Tongue (tissue), 2 donors: ENCODE results near the gene MEI4. TPM values are rescaled to one million over a fixed set of nuclear protein-coding genes. Genes with fewer than 3 reads are reported as not detected.
A peak's percentile ranks its signal among the peaks of the same experiment; 100 is the strongest.
"Not testable (repeated sequence)": the region's sequence is repeated elsewhere in the genome, so short reads cannot be mapped to it uniquely, and the experiment has no call there.

Experiments used
- DNase-seq: peaks from one replicate; pipeline ENCODE4 v3.0.0-alpha.2; 2015
- total RNA-seq: library from RNA; depleted of rRNA; stranded (reverse); fragments of >200 nt; gene quantifications from one replicate; pipeline ENCODE4 v1.2.3, GENCODE V29; 2014

The MEI4 gene, protein sequence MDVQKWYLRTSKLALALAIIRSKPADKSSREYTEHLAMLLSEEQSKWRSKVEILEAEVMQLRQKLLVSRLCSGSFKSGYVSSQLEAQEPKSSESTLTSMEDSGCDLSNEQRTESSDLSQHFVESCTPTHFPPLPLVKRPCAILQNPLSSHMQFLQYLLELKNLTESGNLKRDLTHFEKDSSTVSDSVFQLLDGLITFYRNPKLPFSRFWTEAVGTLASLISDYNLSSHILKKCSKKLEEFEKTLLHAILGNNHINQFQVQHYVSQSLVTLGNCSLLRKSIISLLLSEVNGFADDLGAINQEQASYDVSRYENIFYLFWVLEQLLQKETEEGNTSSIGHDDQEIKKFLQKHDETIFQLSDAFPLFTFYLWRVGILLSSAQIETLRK
- total RNA-seq = 0.31 TPM

DNA sequence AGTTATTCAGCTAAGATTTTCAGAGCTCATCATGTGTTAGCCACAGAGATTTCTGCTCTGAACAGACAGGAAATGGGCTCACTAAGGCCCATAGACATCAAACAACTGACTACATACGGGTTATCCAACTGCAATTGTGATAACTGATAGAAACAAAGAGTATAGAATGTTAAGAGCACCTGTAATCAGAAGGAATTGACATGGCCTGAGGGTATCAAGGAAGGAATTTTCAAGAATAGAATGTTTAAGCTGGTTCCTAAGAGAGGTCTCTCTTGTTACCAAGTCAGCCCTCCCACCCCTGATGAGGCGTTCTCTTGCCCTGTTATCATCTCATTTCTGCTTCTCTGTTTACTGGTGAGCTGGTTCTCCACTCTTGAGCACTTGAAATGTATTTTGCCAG is at the start of gene MEI4:
TSS of gene MEI4 (plus strand) at position 301 of the 400 bp plus-strand sequence. CDS start 37,633 bp downstream, outside the sequence.
- no peak for DNase-seq

DNA sequence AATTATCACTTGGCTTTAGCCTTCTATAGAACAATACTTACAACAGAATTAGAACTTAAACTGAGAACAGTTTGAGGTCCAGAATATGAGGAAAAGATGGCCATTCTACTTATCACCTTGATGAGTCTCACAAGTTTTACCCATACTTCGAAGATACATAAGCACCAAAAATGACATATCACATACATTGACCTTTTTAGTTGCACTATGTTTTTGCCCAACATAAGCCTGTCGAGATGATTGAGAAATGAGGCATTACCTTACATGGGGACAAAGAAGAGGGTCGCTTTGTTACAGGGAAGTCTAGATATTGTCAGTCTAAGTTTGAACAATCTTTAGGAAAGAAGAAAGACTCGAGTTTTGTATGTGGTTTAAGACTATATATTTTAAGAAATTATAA is 48.4 kb upstream of the MEI4 start:
- no peak for DNase-seq

DNA sequence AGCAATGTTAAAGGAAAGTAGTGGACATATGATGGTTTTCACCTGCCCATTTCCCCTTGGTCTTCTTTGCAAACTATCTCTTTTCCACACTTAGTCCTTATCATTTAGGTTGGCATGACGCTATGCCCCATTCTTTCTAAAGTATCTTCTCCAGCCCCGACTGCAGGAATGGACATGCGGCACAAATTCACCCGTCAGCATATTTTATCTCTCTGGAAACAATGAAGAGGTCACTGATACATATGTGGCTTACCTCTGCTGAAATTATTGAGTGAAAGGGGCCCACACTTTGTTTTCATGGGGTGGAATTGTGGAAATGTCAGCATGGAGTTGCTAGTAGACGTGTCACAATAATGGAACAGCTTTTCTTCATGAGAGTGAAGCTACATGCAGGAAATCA is 45.8 kb upstream of the MEI4 start:
- DNase-seq = no peak

DNA sequence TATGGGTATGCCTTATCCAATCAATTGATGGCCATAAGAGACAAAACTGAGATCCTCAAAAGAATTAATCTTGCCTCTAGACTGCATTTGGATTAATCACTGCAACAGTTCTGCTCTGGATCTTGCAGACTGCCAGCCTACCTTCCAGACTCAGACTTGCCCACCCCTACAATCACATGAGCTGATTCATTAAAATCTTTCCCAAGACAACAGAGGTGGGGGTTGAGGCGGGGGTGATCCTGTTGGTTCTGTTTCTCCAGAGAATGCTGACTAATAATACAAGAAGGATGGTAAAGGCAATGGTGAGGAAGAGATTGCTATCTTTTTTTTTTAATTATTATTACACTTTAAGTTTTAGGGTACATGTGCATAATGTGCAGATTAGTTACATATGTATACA is 43.7 kb upstream of the MEI4 start:
- no peak for DNase-seq

DNA sequence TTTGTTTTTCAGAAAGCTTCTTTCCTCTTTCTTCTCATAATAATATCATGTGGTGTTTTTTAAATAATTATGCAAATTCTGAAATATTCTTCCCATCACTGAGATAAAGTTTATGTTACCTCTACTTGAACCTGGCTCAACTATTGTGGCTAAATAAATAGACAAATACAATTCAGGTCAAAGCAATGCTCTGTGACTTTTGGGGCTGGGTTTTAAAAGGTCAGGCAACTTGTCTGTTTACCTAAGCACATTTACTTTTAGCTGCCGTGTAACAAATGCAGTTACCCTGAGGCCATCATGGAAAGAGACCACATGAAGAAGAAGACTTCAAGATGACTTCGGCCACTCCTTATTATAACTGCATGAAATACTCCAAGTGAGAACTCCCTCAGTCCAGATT is 33.7 kb upstream of the MEI4 start:
- no peak for DNase-seq

DNA sequence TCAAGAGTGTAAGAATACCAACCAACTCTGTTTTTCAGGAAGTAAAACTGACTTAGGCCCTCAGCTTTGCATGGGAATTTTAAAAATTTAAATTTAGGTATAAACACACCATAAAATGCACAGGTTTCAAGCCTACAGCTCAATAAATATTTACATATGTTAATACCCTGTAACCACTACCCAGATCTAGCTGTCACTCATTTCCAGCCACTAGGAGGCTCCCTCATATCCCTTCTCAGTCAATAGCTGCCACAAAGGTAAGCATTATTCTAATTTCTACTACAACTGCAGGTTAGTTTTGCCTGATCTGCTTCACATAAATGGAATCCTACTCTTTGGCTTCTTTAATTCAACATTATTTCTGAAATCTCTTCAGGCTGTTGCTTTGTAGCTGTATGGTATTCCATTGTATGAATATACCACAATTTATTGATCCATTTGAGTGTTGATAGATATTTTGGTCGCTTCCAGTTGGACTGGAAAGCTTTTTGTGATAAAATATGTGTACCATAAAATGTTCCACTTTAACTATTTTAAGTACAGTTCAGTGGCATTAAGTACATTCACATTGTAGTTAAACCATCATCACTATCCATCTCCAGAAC is 32.5 kb upstream of the MEI4 start:
- no peak for DNase-seq

DNA sequence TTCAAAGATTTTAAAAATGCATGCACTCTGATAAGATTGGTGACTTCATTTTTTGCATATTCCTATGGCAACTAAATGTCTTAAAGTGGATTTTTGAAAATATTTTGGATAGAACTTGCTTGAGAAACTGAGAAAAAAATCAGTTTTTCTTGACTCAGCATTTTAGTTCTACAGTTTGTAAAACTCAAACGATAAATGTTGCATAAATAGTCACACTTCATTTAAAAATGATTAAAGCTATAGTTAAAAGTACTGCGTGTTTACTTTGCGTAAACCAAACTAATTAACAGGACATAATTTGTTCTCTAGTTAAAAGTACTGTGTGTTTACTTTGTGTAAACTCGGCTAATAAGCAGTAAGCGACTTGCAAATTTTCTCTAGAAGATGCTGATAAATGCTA is 28.3 kb upstream of the MEI4 start:
- no peak for DNase-seq

DNA sequence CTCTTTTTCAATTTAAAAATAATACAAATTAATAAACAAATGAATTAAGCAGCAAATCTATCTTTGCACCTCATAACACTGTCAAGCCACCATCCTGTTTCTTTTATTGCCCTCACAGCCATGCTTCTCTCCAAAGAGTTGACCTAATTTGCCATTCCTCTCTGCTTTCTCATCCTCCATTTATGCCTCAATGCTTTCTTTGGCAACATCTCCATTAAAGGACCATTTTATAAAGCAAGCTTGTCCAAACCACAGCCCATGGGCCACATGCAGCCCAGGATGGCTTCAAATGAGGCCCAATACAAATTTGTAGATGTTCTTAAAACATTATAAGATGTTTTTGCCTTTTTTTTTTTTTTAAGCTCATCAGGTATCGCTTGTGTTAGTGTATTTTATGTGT is 26.4 kb upstream of the MEI4 start:
- no peak for DNase-seq

DNA sequence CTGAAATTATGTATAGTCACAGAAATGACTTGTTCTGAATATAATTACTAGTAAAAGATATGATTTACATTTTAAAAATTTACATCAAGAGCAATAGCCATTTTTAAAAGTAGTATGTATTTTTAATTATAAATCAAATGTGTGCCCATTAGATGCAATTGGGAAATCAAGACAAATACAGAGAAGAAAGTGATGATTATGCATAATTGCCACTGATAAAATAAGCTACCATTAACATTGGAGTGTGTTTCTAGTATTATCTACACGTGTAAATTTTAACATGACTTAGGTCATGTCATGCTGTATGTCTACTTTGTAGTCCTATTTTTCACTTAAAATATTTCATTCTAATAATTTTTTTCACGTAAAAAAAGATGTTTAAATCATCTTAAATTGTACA is 22.8 kb upstream of the MEI4 start:
- DNase-seq = no peak

DNA sequence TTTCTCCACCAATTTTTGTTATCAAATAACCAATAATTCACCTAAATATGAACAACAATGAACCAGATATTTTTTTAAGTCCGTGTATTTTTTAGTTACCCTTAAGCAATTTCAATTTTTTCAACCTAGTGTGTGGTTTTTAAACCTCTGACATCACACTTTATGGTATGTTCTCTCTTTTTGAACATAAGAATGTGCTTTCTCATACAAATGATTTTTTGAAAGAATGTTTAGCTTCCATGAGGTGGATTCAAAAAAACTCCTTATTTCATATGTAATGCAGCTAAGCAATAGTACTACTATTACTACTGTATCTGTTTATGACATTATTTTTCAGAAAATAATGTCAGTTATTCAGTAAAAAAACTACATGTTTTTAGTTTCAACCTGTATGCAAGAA is 19.4 kb upstream of the MEI4 start:
- no peak for DNase-seq

DNA sequence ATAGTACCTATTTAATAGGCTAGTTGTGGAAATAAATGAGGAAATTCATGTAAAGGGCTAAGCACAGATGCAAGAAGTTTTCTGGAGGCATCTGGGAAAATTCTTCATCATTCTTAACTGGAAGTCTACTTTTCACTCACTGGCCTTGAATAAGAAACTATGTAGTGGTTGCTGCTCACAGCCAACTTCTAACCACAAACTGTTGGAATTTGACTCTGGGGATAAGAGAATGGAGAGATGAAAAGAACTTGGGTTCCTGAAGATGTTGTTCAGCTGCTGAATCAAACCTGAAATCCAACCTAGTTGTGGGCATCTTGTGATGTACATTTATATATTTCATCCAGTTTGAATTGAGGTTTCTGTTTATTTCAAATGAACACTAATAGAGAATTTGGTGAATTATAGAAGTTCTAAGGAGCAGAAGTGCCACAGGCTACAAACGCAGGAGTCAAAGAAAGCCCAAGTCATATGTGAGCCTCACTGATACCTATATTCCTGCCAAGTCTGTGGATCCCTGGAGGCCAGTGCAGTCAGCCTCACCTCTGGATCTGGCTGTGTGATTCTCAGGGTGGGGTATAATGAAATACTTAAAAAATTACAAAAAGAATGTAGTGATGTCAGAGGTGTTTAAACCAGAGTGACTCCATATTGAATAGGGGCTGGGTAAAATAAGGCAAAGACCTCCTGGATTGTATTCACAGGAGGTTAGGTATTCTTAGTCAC is 18.7 kb upstream of the MEI4 start:
- no peak for DNase-seq

DNA sequence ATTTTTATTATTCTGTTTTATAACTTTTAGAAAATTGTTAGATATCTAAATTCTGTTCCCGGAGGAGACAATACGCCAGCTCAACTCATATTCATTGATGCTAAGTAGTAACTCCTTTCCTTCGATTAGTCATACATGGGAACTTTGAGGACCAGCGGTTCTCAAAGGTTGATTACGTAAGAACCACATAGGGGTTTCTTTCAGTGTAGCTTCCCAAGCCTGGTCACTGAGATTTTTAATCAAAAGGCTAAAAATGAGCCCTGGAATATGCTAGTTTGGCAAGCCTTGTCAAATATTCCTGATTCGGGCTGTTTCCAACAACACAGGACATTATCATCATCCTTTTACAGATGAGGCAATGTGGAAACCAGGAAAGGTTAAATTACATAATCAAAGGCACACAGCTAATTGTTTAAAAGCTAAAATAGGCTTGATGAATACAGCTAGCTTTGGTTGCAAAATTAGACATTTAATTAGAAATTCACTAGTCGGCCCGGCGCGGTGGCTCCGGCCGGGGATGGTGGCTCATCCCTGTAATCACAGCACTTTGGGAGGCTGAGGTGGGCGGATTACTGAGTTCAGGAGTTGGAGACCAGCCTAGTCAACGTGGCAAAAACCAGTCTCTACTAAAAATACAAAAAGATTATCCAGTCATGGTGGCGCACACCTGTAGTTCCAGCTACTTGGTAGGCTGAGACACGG is 14.6 kb upstream of the MEI4 start:
- no peak for DNase-seq

DNA sequence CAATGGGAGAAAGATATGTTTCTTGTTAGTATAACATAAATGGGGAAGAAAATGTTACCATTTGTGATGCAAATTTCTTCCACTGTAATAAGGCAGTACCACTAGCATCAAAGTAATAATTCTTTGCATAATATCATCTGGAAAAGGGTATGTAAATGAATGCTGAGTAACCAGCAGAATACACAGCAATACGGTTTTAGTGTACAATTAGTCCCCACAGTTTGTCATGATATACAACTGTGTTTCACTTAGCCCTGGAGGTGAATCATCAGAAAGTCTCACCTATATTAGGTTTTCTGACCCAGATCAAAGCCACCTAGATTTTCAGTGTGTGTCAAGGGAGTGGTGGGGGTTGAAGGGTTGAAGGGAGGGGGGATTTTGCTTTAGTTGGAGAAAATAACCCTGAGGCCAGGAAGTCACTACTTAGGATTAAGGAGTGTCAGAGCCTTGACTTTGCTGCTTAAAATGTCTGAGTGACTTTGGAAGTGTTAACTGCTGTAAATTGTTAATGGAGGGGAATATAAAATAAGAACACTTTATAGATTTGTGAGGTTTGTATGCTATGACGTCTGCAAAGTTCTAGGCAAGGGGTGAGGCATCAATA is 8.6 kb upstream of the MEI4 start:
- no peak for DNase-seq

DNA sequence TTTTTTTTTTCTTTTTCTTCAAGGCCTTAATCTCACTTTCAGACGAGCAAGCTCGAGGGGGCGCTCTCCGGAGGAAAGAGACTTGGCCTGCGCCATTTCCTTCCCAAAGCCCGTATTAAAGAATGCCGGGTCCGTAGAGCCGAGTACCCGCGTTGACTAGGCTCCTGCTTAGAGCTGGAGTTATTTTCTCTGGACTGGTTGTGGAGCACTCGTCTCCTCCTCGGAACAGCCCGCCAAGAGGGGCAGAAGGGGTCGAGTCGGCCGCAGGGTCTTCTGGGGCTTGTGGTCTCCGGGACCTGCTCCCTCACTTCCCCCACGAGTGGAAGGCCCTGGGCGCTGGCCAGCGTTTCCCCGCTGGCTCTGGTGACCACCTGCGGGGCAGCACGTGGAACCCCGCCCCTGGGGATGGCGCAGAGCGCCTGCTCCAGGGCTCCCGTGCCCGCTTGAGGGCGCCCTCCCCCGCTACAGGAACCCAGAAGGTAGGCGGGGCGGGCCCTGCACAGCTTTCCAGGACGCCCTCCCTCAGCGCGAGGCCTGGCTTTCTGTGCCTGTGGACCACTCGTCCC is 2.7 kb upstream of the MEI4 start:
- peak; percentile 69 for DNase-seq

DNA sequence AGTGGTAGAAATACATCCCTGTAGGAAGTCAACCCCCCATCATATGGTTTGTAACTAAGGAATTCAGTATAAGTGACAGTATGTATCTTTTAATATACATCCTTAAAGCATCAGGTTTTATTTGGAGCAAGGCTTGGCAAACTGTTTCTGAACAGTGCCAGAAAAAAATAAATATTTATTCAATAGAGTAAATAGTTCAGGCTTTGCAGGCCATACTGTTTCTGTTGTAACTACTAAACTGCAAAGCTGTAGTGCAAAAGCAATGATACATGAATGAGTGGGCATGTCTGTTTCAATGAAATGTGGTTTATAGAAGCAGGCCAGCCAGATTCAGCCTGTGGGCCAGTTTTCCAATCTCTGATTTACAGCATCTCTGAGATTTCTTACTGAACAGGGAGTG is 977 bp downstream of the MEI4 start:
- no peak for DNase-seq

DNA sequence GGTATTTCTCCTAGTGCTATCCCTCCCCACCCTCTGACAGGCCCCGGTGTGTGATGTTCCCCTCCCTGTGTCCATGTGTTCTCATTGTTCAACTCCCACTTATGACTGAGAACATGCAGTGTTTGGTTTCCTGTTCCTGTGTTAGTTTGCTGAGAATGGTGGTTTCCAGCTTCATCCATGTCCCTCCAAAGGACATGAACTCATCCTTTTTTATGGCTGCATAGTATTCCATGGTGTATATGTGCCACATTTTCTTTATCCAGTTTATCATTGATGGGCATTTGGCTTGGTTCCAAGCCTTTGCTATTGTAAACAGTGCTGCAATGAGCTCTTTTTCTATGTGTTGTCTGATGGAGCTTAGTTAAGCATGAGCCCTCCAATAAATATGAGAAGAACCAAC is 2.2 kb downstream of the MEI4 start:
- DNase-seq = not testable (repeated sequence)

DNA sequence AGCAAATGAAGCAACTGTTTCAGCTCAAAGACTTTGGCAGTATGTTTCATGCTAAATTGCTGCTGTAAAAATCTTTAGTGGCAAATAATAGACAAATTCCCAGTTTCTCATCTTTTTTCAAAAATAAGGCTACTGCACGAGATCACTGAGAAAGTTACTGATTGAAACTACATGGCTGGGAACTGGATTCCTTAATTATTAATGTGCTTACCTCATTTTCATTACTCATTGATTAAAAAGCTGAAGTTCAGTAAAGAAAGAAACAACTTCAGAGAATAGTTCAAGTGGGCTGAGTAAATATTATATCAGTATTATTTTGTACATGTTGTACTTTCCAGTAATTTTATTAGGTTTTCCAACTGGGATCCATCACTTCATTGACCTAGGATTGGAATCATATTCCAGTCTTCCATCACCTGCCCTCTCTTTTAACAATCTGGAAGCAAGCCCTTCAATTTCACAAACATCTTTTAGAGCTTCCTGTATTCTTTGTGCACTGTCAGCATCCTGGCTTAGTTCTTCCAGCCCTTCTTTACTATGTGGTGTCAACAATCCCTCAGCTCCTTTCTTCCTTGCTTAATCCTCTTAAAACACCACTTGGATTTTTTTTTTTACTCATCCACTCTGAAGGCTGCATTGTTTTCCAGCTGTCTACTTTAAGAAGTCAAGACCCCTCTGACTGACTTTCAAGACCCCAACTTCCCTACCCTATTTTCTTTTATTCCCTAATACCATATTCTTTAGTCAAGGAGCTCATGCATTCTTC is 4.3 kb downstream of the MEI4 start:
- no peak for DNase-seq

DNA sequence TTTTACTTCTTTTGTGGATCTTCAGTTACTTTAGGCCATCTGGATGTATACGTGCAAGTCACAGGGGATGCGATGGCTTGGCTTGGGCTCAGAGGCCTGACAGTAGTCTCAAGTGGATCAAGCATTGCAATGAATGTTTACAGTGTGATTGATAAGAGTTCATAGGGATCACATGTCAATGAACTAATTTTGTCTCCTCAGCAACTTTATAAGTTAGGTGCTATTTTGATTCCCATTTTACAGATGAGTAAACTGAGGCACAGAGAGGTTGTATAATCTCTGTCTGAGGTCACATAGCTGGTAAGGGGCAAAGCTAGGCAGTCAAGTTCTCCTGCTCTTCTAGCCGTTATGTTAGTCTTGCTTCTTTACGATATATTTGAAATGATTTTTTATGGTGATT is 13.5 kb downstream of the MEI4 start:
- DNase-seq = no peak

DNA sequence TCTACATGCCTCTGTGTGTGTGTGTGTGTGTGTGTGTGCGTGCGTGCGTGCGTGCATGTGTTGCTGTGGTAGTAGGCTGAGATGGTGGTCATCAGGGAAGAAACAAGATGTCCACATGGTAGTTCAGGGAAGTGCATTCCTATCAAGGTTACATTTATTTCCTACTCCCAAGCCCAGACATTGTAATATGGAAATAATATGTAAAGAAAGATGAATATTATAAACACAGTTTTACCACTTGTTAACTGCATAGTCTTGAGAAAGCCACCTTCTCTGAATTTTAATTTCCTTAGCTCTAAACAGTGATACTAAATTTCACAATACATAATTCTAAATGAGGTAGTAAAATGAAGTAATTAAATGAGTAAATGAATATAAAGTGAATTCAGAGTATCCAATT is 14.0 kb downstream of the MEI4 start:
- no peak for DNase-seq

DNA sequence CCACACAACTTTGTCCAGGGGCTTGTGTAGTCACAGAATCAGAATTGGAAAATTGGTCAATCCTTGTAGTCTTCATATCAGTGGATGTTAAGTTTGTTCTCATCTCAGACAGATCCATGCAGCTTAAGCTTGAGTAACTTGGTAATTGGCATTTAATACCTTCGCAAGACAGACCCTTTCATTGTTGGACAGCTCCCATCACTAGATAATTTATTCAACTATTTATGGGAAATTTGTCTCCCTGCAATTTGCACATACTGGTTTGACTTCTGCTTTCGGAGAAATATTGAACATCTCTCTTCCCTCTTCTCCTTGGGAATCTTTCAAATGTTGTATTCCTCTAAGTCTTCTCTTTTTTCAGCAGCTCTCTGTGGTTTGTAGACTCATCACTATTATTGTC is 17.1 kb downstream of the MEI4 start:
- DNase-seq = no peak

DNA sequence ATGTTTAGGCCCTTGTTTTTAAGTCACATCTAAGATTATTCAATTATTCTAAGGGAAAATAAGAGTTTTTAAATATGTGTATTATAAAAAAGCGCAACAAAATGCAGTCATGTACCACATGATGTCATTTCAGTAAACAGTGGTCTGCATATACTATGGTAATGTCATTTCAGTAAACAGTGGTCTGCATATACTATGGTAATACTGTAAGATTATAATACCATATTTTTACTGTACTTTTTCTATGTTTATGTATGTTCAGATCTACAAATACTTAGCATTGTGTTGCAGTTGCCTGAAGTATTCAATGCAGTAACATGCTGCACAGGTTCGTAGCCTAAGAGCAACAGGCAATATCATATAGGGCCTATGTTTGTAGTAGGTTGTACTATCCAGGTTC is 21.4 kb downstream of the MEI4 start:
- DNase-seq = no peak
